ENCODE results near the gene SUMO3.

DNA sequence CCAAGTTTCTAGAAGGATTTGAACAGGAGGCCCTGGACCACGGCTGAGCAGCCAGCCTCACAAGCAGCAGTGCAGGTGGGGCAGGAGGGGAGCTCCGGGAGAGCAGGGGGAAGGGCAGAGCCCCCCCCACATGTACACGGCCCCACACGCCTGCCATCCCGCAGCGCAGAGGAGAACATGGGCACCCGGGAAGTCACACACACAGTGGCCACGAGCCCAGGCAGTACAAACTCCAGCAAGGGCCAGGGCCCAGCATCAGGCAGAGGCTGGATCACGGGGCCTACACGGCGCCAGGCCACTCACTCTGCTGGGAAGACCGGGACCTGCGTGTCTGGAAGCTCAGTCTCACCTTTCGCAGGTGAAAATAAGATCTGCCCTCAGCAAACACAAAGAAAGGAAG lies 5.2 kb downstream of the SUMO3 start:
- TF ChIP-seq, protein P1, sequence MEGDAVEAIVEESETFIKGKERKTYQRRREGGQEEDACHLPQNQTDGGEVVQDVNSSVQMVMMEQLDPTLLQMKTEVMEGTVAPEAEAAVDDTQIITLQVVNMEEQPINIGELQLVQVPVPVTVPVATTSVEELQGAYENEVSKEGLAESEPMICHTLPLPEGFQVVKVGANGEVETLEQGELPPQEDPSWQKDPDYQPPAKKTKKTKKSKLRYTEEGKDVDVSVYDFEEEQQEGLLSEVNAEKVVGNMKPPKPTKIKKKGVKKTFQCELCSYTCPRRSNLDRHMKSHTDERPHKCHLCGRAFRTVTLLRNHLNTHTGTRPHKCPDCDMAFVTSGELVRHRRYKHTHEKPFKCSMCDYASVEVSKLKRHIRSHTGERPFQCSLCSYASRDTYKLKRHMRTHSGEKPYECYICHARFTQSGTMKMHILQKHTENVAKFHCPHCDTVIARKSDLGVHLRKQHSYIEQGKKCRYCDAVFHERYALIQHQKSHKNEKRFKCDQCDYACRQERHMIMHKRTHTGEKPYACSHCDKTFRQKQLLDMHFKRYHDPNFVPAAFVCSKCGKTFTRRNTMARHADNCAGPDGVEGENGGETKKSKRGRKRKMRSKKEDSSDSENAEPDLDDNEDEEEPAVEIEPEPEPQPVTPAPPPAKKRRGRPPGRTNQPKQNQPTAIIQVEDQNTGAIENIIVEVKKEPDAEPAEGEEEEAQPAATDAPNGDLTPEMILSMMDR (IDR thresholded peaks at IDR 0.05; ENCODE audit: insufficient read depth, low read length), result no peak
- no peak for TF ChIP-seq GABPA (IDR thresholded peaks at IDR 0.05; ENCODE audit: low read depth)
- no peak for TF ChIP-seq POLR2AphosphoS5 (IDR thresholded peaks at IDR 0.05; ENCODE audit: low read depth)
- TF ChIP-seq, protein P2, sequence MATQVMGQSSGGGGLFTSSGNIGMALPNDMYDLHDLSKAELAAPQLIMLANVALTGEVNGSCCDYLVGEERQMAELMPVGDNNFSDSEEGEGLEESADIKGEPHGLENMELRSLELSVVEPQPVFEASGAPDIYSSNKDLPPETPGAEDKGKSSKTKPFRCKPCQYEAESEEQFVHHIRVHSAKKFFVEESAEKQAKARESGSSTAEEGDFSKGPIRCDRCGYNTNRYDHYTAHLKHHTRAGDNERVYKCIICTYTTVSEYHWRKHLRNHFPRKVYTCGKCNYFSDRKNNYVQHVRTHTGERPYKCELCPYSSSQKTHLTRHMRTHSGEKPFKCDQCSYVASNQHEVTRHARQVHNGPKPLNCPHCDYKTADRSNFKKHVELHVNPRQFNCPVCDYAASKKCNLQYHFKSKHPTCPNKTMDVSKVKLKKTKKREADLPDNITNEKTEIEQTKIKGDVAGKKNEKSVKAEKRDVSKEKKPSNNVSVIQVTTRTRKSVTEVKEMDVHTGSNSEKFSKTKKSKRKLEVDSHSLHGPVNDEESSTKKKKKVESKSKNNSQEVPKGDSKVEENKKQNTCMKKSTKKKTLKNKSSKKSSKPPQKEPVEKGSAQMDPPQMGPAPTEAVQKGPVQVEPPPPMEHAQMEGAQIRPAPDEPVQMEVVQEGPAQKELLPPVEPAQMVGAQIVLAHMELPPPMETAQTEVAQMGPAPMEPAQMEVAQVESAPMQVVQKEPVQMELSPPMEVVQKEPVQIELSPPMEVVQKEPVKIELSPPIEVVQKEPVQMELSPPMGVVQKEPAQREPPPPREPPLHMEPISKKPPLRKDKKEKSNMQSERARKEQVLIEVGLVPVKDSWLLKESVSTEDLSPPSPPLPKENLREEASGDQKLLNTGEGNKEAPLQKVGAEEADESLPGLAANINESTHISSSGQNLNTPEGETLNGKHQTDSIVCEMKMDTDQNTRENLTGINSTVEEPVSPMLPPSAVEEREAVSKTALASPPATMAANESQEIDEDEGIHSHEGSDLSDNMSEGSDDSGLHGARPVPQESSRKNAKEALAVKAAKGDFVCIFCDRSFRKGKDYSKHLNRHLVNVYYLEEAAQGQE (IDR thresholded peaks at IDR 0.05; ENCODE audit: insufficient replicate concordance, low read depth), result no peak
- TF ChIP-seq SPI1 (IDR thresholded peaks at IDR 0.05; ENCODE audit: borderline replicate concordance, low read depth), result no peak

All from HL-60 (cell line).